HG03565 (cell line): Measurements from ENCODE around the gene LENG1.
"Not testable (repeated sequence)": the region's sequence is repeated elsewhere in the genome, so short reads cannot be mapped to it uniquely, and the experiment has no call there.

Source experiments
- ATAC-seq: cut with Tn5 transposase; IDR thresholded peaks from one replicate; pipeline ENCODE4 v1.9.1; 2021; ENCODE audit warnings: mild to moderate bottlenecking, moderate library complexity; ENCODE audit not compliant: unreplicated experiment

Gene LENG1

DNA sequence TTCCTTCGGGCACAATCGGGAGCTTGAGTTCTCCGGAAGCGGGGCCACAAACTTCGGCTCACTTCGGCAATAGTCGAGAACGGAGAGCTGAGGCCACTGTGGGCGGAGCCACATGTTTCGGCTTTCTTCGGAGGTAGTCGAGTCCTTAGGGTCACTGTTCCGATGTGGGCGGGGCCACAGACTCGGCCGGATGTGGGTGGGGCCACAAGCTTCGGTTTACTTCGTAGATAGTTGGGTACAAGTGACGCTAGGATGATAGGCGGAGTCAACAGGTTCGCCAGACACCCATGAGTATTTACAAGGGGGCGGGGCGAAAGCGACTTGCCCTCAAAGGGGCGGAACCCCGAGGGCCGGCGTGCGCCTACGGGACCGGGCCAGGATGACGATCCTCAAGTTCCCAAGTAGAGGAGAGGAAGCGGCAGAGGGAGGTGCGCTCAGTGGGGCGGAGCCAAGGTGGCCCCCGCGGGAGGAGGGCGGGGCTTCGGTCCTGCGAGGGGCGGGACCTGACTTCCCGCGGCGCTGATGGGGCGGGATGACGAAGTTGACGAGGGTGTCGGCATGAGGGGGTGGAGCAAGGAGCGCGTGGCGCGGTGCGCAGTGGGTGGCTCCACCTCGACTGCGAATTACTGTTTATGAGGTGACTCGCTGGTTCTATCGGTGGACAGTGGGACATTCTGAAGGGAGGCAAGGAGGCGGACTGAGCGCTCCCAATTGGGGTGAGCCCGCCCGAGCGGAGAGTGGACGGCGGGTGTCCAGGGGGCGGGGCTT lies 30.4 kb upstream of the LENG1 start:
- peak; percentile 38 for ATAC-seq

DNA sequence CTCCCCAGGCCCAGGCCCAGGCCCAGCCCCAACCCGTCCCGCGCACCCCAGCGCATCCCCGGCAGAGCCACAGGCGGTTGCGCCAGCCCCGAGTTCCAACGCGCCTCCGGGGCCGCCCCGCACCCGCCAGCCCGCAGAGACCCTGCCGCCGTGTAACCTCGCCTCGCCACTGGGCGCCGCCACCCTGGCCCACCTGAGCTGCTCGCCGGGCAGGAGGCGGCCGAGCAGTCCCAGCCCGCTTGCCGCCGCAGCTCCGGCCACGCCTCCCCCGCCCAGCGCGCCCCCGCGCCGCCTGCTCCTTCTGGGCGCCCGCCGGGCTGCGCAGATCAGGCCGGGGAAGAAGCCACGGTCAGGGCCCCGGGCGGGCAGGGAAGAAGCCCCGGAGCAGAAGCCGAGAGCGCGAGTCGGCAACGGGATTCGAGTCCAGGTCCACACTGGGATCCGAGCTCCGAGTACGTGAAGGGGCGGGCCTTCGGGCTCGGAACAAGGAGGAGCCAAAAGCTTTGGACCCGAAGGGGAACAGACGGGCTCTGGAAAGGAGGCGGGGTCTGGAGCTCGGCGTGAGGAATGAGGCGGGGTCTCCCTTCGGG lies 29.7 kb upstream of the LENG1 start, which contains the start of gene MBOAT7:
Gene MBOAT7 (minus strand): TSS at position 436 of the 590 bp plus-strand sequence. CDS start 1,072 bp downstream, outside the sequence.
- ATAC-seq, result peak; percentile 5

DNA sequence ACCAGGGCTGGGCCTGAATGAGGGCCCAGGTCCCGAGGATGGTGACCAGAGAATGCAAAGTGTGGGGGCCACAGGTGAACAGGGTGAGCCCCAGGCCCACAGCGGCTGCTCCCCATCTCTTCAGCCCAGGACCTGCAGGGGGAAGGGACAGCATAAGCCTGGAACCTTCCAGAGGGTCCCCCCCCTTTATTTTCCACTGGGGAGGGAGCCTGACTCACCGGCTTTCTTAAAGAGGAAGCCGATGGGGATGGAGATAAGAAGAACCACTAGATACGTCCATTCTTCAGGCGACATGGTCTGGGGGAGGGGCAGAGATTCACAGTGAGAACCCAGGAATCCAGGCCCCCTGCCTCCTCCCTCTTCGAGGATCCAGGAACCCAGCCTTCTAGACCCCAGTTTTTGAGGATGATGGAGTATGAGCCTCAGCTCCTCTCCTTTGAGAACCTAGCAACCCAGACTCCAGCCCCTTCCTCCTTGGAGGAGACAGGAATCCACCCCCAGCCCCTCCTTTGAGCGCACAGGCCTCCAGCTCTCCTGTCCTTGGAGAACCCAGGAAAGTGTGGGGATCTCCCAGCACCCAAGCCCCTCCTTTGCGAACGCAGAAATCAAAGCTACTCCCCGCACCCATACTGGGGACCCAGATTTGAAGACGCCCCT lies 28.8 kb upstream of the LENG1 start:
- no peak for ATAC-seq

DNA sequence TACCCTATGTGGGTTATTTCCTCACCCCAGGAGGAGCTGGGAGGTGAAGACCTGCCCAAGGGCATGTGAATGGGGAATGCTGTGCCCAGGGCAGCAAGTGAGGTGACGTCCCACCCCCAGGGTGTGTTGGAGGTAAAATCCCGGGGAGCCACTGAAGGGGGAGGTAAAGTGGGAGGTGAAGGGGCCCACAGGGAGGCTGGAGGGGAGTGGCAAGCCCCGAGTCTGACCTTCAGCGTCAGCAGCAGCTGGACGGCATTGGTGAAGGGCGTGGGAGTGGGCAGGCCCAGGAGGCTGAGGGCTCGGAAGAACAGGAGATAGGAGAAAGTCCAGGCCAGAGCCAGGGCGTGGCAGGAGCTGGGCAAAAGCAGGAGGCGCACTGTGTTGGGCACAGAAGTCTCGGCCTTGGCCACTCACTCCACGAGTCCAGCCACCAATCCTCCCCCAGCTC lies 27.4 kb upstream of the LENG1 start:
- no peak for ATAC-seq

DNA sequence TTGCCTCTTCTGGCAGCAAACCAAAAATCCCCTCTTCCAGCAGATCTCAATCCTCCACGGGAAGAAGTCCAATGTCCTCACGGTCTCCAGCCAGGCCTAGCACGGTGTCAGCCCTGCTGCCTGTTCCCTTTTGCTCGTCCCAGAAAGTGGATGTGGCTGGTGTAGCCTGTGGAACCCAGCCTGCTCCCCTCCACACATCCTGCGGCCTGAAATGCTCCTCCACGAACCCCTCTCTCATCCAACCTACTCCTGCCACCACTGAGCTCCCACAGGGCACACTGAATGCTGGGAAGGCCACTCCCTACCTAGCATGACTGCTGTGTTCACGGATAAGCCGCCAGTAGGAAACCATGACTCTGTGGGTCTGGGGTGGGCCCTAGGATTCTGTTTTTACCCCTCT lies 26.8 kb upstream of the LENG1 start:
- no peak for ATAC-seq

DNA sequence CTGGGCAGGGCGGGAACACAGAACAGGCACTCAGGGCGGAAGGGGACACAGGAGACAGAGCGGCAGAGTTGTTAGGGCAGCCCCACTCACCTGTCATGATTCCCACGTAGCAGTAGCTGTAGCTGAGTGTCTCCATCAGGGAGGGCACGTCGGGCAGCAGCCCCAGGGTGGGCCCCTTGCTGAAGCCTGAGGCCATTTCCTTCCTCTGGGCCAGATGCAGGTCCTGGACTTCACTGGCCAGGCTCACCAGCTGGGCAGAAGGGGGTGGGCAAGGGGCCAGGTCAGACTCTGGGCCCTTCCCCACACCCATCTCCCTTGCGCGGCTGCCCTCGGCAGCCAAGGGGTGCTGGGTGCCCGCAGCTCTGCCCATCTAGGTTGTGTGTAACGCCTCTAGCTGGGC lies 23.9 kb upstream of the LENG1 start:
- ATAC-seq, result no peak

DNA sequence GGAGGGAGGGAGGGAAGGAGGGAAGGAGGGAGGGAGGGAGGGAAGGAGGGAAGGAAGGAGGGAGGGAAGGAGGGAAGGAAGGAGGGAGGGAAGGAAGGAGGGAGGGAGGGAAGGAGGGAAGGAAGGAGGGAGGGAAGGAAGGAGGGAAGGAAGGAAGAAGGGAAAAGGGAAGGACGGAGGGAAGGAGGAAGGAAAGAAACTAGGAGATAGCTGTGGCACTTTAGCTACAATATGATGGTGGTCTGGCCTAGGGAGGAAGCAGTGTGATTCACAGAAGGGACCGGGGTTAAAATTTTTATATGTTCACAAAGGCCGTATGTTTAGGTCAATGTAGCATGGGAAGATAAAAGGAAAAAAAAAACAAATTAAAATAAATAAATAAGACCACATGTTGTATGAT lies 22.4 kb upstream of the LENG1 start:
- not testable (repeated sequence) for ATAC-seq

DNA sequence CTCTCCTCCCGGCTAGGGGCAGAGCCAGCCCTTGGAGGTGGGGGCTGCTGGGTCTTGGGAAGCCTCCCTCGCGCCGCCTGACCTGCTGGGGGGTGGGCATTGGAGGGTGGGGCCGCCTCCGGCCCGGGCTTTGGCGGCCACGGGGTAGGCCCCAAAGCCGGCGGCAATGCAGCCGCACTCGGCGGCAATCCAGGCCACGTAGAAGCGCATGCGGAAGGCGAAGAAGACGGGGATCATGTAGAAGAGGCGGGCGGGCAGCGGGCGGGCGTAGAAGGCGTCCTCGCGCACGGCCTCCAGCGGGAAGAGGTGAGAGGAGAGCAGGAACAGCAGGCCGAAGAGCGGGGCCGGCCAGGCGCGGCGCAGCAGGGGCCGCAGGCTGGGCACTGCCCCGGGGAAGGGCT lies 21.2 kb upstream of the LENG1 start:
- no peak for ATAC-seq

DNA sequence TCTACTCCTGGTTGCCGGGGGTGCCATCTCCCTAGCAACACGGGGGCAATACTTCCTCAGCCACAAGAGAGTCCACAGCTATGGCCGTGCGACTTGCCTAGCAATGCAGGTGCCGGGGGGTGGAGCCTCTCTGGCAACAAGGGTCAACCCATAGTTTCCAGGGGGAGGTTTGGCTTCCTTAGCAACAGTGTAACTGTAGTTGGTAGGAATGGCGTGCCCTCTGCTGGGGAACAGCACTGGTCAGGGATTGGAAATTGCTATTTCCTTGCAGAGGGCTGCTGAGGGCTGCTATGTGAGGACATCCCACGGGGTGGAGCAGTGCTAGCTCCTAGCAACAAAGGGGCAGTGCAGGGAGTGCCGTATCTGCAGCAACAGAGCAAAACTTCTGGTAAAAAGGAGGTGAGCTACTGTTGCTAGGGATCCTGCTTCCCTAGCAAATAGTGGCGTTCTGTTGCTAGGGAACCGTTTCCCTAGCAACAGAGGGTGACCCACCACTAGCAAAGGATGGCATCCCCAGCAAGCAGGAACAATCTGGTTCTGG lies 20.5 kb upstream of the LENG1 start:
- no peak for ATAC-seq

DNA sequence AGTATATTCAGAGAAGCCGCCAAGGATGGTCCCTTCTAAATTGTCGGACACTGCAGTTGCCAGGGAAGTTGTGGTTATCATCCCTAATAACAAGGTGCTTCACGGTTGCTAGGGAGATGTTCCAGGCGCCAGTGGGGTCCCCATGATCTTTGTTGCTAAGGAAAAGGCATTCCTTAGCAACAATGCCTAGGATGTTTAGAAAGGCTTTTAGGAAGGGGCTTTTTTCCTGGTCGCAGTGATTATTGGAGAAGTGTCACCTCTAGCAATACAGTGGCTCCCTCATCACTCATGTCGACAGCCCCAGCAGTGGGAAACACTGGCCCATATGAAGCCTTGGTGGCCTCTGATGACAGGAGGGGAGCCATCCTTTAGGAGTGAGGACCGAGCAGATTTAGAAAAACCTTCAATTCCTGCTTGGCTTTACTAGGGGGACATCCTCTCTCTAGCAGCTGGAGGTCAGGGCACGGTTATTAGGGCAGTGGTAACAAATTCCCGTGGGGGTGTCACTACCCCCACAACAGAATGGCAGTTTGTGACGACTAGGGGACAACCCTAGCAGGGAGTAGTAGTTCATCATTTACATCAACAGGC lies 19.8 kb upstream of the LENG1 start:
- ATAC-seq, result no peak

DNA sequence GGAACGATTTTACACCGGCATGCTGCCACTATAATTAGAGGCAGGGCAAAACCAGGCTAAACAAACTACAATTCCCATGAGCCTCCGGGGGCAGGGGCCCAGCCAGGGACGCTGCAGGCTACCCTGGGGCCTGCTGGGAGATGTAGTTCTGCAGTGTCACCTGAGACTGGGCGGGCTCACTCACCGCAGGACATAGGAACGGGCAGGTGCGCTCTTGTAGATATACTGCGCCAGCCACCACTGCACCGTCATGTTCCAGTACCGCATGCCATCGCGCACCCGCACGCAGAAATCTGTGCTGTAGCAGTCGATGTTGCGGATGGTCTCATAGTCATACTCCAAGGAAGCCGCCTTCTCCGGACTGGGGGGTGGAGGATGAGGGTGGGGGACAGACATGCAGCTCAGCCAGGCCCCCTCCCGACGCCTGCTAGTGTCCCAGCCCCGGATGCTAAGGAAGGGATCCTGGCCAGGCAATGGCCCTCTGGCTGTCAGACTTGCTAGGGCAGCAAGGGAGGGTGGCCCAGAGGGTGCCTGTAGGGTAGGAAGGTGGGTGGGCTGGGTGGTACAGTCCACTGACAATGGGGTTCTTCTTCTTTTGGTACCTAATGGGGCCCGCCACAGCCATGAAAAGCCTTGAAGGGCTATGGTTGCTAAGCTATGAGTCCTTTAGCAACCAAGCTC lies 19.2 kb upstream of the LENG1 start:
- no peak for ATAC-seq

DNA sequence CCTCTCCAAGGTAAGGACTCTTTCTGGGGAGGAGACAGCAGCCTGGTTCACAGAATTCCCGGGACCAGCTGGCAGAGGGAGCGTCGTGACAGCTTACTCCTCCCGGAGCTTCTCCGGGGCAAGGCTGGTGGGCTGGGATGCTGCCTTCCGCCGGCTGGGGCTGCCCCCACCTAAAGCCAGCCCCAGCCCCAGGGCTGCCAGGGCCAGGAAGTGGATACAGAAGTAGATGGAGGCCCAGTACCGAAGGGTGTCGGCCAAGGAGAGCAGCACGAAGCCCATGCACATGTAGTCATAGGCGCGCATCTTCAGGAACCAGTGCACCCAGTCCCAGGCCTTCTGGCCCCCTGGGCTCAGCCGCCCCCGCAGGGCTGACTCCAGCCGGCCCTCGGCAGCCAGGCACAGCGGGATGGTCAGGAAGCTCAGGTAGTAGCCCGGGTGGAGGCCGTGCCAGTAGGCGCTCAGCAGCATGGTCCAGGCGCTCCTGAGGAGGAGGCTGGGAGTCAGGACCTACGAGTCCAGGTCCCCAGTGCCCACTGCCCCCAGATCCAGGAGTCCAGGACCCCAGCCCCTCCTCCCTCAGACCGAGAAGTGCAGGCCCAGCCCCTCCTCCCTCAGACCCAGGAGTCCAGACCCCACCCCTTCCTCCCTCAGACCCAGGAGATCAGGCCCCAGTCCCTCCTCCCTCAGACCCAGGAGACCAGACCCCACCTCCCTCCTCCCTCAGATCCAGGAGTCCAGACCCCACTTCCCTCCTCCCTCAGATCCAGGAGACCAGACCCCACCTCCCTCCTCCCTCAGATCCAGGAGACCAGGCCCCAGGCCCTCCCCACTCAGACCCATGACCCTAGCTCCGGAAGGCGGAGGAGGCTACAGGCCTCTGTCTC lies 14.7 kb upstream of the LENG1 start:
- no peak for ATAC-seq

DNA sequence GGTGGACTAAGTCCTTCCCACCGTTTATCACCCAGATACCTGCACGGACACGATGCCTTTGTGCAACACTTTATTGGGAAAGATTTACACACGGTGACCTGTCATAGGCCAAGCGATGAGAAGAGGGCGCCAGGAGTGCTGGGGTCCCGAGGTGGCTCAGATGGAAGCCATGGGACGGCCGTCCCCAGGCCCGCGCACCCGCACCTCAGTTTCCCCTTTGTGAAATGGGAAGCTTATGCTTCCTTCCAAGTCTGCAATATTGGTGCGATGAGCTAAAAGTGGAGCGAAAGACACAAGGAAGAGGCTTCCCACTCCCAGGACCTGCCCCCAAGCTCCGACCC lies 13.8 kb upstream of the LENG1 start:
- ATAC-seq, result no peak

DNA sequence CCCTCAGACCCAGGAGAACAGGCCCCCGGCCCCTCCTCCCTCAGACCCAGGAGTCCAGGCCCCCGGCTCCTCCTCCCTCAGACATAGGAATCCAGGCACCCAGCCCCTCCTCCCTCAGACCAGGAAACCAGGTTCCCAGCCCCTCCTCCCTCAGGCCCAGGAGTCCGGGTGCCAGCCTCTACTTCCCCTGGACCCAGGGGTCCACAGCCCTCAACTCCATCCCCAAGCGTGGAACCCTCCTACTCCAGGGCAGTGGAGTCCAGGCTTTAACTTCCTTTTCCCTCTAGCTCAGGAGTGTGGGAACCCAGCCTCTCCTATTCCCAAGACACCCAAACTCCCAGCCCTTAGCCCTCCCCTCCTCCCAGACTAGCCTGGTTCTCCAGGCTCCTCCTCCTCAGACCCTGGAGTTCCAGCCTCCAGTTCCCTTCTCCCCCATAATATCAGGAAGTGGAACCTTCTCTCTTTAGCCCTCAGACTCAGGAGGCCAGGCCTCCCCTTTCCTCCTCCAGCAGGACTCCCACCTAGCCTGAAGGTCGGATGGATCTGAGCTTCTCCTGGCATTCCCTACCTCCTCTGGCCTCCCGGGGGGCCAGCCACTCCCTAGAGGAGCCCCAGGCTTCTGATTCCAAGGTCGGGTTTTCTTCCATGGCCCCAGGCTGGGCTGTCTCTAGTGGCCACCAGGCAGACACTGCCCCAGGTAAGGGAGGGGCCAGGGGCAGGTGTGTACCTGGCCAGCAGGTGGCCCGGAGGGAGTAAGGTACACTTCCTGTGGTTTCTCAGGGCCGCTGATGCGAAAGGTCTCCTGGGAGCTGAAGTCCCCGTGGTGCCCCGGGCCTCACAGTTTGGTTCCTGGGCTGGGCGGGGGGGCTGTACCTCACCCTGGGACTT lies 13.2 kb upstream of the LENG1 start, which contains the start of gene TMC4:
Gene TMC4 (minus strand): TSS at position 690 of the 888 bp plus-strand sequence. CDS start 43 bp downstream, at position 647.
- no peak for ATAC-seq

DNA sequence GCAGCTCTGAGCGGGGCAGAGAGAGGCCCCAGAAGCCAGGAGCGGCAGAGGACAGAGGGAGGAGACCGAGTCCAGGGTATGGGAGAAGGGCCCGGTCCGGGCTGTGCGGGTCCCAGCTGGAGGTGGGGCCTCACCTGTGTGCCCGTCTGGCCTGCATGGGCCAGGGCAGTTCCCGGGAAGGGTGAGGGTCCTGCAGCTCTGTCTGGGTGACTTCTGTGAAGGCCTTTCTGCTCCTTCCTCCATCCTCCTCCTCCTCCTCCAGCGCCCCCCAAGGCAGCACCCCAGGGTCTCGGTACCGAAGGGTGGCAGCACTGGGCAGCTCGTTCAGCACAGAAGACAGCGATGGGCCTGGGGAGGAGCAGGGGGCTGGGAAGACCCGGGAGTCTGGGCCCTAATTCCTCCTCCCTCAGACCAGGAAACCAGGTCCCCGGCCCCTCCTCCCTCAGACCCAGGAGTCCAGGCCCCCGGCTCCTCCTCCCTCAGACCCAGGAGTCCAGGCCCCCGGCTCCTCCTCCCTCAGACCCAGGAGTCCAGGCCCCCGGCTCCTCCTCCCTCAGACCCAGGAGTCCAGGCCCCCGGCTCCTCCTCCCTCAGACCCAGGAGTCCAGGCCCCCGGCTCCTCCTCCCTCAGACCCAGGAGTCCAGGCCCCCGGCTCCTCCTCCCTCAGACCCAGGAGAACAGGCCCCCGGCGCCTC lies 12.4 kb upstream of the LENG1 start:
- not testable (repeated sequence) for ATAC-seq

DNA sequence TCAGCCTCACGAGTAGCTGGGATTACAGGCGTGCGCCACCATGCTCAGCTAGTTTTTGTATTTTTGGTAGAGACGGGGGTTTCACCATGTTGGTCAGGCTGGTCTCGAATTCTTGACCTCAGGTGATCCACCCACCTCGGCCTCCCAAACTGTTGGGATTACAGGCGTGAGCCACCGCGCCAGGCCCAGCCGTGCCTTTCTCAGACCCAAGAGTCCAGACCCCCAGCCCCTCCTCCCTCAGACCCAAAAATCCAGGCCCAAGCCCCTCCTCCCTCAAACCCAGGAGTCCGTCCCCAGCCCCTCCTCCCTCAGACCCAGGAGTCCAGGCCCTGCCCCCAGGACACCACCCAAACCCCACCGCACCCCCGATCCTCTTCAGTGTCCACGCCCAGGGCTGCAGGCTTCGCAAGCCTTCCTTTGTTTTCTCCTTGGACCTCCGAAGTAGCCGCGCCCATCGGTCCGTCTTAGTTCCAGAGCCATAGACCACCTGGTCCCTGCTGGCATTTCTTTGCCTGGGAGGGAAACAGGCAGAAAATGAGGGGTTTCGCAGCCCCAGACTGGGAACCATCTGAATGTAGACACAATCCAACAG lies 9.7 kb upstream of the LENG1 start:
- ATAC-seq, result no peak

DNA sequence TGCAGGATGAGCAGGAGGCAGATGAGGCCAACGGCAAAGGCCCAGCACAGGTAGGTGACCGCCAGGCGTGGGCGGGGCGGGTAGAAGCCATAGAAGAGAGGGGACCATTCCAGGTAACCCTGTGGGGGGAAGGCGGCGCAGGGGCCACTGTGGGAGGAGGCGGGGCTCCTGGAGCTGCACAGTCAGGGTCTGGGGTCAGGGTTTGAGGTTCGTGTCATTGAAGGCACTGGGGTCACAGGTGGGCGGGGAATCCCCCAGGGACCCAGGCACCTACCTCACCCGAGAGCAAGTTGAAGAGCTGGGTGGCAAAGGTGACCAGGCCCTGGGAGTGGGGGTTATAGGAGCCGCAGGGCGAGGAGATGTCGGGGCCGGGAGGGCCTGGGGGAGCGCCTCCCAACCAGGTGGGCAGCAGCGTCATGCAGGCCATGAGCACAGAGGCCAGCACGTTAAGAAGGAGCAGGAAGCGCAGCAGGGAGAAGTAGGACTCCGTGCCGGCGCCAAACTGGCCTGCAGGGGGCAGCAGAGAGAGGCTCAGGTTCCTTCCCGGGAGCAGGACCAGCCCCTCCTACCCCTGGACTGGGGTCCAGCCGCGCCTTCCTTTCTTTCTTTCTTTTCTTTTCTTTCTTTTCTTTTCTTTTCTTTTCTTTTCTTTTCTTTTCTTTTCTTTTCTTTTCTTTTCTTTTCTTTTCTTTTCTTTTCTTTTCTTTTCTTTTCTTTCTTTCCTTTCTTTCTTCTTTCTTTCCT lies 8.8 kb upstream of the LENG1 start:
- no peak for ATAC-seq
